SK-N-MC (cell line): ENCODE measurements around the gene AGRN.
A peak's percentile ranks its signal among the peaks of the same experiment; 100 is the strongest.
"Not testable (repeated sequence)": the region's sequence is repeated elsewhere in the genome, so short reads cannot be mapped to it uniquely, and the experiment has no call there.

ENCODE experiments used
- DNase-seq: peaks from one replicate; pipeline ENCODE4 v3.0.0-alpha.2; 2011; ENCODE audit warnings: low read depth, low spot score
- H3K27ac ChIP-seq: fragments of 200-600 bp; sonication (generic); 2 replicates; pipeline ENCODE4 v1.5.1; 2016; ENCODE audit warnings: mixed run types
- H3K36me3 ChIP-seq: fragments of 200-600 bp; sonication (generic); 2 replicates; pipeline ENCODE4 v1.6.1; 2017; ENCODE audit warnings: antibody characterized with exemption, low read length, mixed read lengths; ENCODE audit not compliant: insufficient read depth
- H3K4me3 ChIP-seq: fragments of 200-600 bp; sonication (generic); 2 replicates; pipeline ENCODE4 v1.5.1; 2016
- H3K9ac ChIP-seq: fragments of 200-600 bp; sonication (generic); 2 replicates; pipeline ENCODE4 v1.8.0; 2017; ENCODE audit warnings: mixed run types, mixed read lengths; ENCODE audit not compliant: insufficient read length
- H3K9me3 ChIP-seq: fragments of 200-600 bp; sonication (generic); 2 replicates; pipeline ENCODE4 v1.6.1; 2017; ENCODE audit warnings: low read depth, mild to moderate bottlenecking, antibody characterized with exemption, low read length, moderate library complexity, mixed read lengths
- EZH2 ChIP-seq: fragments of 200-600 bp; sonication (generic); IDR thresholded peaks from one replicate; pipeline ENCODE4 v1.6.1; 2017; ENCODE audit warnings: antibody characterized with exemption
- FOXP2 ChIP-seq: optimal IDR thresholded peaks from 2 replicates; pipeline ENCODE3; 2011; ENCODE audit warnings: mild to moderate bottlenecking, moderate library complexity; ENCODE audit not compliant: insufficient read depth; ENCODE audit errors: extremely low read length, control extremely low read depth
- POLR2AphosphoS5 ChIP-seq: IDR thresholded peaks from 2 replicates; pipeline ENCODE4 v1.6.1; 2012; ENCODE audit warnings: mild to moderate bottlenecking, low read depth, low read length, borderline replicate concordance

The AGRN gene

GRCh38 chr1:1026599-1027413 is 6.9 kb downstream of the AGRN start:
- TF ChIP-seq FOXP2 (peak; percentile 87), EZH2 (no peak), POLR2AphosphoS5 (0 out of 2 replicates have a peak, but pooled peaks have one; percentile 38)
- Histone ChIP-seq H3K9me3 (no peaks in the 10 kb centered on the region), H3K4me3 (peak overlapping the region; percentile 64), H3K9ac (no peak overlapping the region), H3K36me3 (peaks cover 9% of the 10 kb centered on the region; the same call in 1 of the 2 replicates), H3K27ac (peak overlapping the region; percentile 36; the same call in 1 of the 2 replicates)
- peak; percentile 69 for DNase-seq

GRCh38 chr1:1027791-1028190 is 7.9 kb downstream of the AGRN start:
- DNase-seq, result no peak

GRCh38 chr1:1030867-1031658 is 11.1 kb downstream of the AGRN start:
- H3K27ac ChIP-seq, result peak overlapping the region; percentile 50; the same call in 1 of the 2 replicates
- H3K9ac ChIP-seq, DNase-seq, H3K9me3 ChIP-seq, H3K4me3 ChIP-seq, H3K36me3 ChIP-seq: not testable (repeated sequence)

More at GRCh38 chr1:1027791-1028190, 7.9 kb downstream of the AGRN start:
- no peaks in the 10 kb centered on the region for H3K9me3 ChIP-seq
- 0 out of 2 replicates have a peak overlapping the region, but pooled peaks have one; percentile 5 for H3K27ac ChIP-seq
- no peak overlapping the region for H3K9ac ChIP-seq
- peaks cover 9% of the 10 kb centered on the region; the same call in 1 of the 2 replicates for H3K36me3 ChIP-seq
- no peak overlapping the region for H3K4me3 ChIP-seq
- TF ChIP-seq POLR2AphosphoS5, result no peak
- TF ChIP-seq EZH2, result no peak
- TF ChIP-seq FOXP2, result no peak

DNA sequence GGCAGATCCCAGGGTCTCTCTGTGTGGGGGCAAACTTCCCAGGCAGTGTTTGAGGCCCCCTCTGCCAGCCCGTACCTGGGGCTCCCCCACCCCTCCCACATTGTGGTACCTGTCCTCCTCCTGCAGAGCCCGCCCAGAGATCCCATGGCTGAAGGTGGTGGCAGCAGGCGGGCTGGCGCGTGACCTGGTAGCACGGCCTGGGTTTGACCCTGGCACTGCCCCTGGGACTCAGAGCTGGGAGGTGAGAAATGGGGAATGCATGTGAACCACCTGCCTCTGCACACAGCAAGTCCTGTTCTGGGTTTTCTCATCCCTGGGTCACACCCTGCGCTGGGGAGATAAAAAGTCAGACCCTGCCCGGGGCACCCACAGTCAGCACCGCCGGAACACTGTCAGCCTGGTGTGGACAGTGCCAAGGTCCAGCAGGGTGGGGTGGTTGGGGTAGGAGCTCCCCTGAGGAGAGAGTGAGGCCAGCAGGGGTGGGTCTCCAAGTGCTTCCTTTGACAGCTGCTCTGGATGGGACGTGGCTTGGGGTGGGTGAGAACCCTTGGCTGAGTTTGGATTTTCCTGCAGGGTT is 11.8 kb downstream of the AGRN start:
- Histone ChIP-seq H3K36me3 (peaks cover 8% of the 10 kb centered on the region; the same call in 1 of the 2 replicates), H3K27ac (peak overlapping the region; percentile 50; the same call in 1 of the 2 replicates), H3K4me3 (no peak overlapping the region), H3K9ac (no peak overlapping the region), H3K9me3 (no peaks in the 10 kb centered on the region)
- no peak for TF ChIP-seq FOXP2
- TF ChIP-seq EZH2, result no peak
- TF ChIP-seq POLR2AphosphoS5, result no peak
- no peak for DNase-seq

- Histone ChIP-seq H3K36me3 (peaks cover 4% of the 10 kb centered on the region; the same call in 1 of the 2 replicates), H3K4me3 (peak overlapping the region; percentile 75), H3K9me3 (no peaks in the 10 kb centered on the region), H3K9ac (no peak overlapping the region), H3K27ac (0 out of 2 replicates have a peak overlapping the region, but pooled peaks have one; percentile 50)
- no peak for DNase-seq
- no peak for TF ChIP-seq POLR2AphosphoS5
Observed at GRCh38 chr1:1032424-1032823, 12.5 kb downstream of the AGRN start.

GRCh38 chr1:1033009-1033587 is 13.2 kb downstream of the AGRN start:
- H3K36me3 ChIP-seq, result peaks cover 4% of the 10 kb centered on the region; the same call in 1 of the 2 replicates
- no peak overlapping the region for H3K9ac ChIP-seq
- no peak overlapping the region for H3K27ac ChIP-seq
- DNase-seq, result no peak
- H3K4me3 ChIP-seq, result peak overlapping the region; percentile 75
- TF ChIP-seq POLR2AphosphoS5 (peak; percentile 24; the same call in 1 of the 2 replicates), EZH2 (no peak)
- no peaks in the 10 kb centered on the region for H3K9me3 ChIP-seq

DNA sequence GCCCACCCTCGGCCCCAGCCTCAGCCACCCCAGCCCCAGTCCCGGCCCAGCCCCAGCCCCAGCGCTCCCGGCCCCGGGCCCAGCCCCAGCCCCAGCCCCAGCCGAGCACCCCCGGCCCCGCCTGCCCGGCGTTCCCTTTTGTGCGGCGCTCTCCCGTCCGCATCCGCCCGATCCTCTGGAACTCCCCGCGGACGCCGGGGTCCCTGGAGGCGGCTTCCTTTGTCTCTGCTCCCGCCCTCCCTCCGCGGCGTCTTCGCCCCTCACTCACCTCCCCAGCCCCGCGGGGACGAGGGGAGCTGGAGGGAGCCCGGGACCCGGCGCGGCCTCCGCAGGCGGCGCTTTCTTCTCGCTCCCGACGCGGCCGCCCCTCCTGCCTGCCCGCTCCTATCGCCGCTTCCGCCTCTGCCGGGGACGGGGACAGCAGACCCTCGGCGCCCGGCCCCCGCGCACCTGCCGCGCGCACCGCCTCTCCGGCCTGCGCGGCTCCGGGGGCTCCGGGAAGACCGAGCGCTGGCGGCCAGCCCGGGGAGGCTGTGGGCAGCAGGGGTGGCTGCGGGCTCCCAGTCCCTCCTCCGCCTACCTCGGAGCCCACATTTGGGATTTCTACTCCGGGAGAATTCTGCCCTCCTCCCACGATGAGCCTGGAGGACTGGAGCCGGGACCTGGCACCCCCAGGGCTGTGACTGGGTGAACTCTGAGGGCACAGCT is 14.0 kb downstream of the AGRN start:
- peaks cover 4% of the 10 kb centered on the region; the same call in 1 of the 2 replicates for H3K36me3 ChIP-seq
- H3K4me3 ChIP-seq, result no peak overlapping the region
- no peak overlapping the region for H3K9ac ChIP-seq
- no peak for DNase-seq
- TF ChIP-seq POLR2AphosphoS5 (no peak), FOXP2 (no peak), EZH2 (no peak)
- no peak overlapping the region for H3K27ac ChIP-seq
- H3K9me3 ChIP-seq, result no peaks in the 10 kb centered on the region
